HepG2 (cell line): ENCODE results near the gene USP11. TPM values are rescaled to one million over a fixed set of nuclear protein-coding genes. Genes with fewer than 3 reads are reported as not detected.

Experiments
- ATAC-seq: fragments of 200-7000 bp; cut with Tn5 transposase; 3 replicates; pipeline ENCODE4 v1.9.1; 2020; ENCODE audit warnings: mild to moderate bottlenecking, moderate library complexity
- BruUV-seq: library from RNA; stranded (reverse); fragments of 400-500 nt; replicated peaks from 2 replicates; lab custom pipeline; 2021; lab: Mats Ljungman, UMichigan
- CTCF ChIA-PET: fragments of 300-600 bp; formaldehyde crosslinking; extraction: SDS; loops from one replicate; lab custom pipeline; 2021; ENCODE audit warnings: low total read pairs, inconsistent platforms, low intra/inter-chr PET ratio; lab: Yijun Ruan, JAX
- POLR2A ChIA-PET: fragments of 350-600 bp; sonication (Branson Sonifier 250); formaldehyde crosslinking; loops from one replicate; lab custom pipeline; 2020; ENCODE audit warnings: antibody characterized with exemption, inconsistent platforms; lab: Yijun Ruan, JAX
- DNase-seq: peaks from one replicate; pipeline ENCODE4 v3.0.0-alpha.2; 2015; ENCODE audit warnings: low spot score
- FAIRE-seq: peaks from 3 replicates; lab custom pipeline; 2011; peaks lifted over from hg19 to GRCh38; lab: Jason Lieb, UNC
- H2AFZ ChIP-seq: one replicate; pipeline ENCODE4 v1.6.1; 2011; ENCODE audit warnings: low read length, inconsistent platforms
- H3K27ac ChIP-seq: fragments of 300-600 bp; 3 replicates; pipeline ENCODE4 v1.8.0; 2011; ENCODE audit warnings: mixed run types, mild to moderate bottlenecking, mixed read lengths, low read length, inconsistent platforms; ENCODE audit not compliant: insufficient read depth; ENCODE audit errors: extremely low read length
- H3K27me3 ChIP-seq, 2 experiments: fragments of 200-600 bp in 1 of 2; 2 replicates in 1 of 2; 3 replicates in 1 of 2; pipeline versions ENCODE4 v1.6.0 to v1.8.0; 2011; ENCODE audit warnings: low read length in 2 of 2, mild to moderate bottlenecking in 2 of 2, moderate library complexity in 2 of 2, inconsistent platforms in 1 of 2; ENCODE audit not compliant: insufficient read depth in 2 of 2, control insufficient read depth in 1 of 2
- H3K36me3 ChIP-seq, 2 experiments: fragments of 200-600 bp in 1 of 2; replicated peaks in 1 of 2; 2 replicates in 1 of 2; 3 replicates in 1 of 2; pipeline versions ENCODE4 v1.5.1 to v1.8.0; 2011; ENCODE audit warnings: low read length in 2 of 2, inconsistent platforms in 1 of 2; ENCODE audit not compliant: insufficient read depth in 2 of 2, control insufficient read depth in 1 of 2
- H3K4me1 ChIP-seq: 2 replicates; pipeline ENCODE4 v1.5.1; 2012; ENCODE audit warnings: low read length, inconsistent platforms; ENCODE audit not compliant: insufficient read depth
- H3K4me2 ChIP-seq: 2 replicates; pipeline ENCODE4 v1.6.0; 2011; ENCODE audit warnings: low read depth, low read length, inconsistent platforms
- H3K4me3 ChIP-seq, 3 experiments: fragments of 200-600 bp in 1 of 3; sonication (generic), shearing (Covaris generic) in 1 of 3; replicated peaks in 1 of 3; 2 replicates each; pipeline ENCODE4 v1.5.1; 2011 to 2016; ENCODE audit warnings: low read length in 3 of 3, inconsistent platforms in 2 of 3, low read depth in 2 of 3, mild to moderate bottlenecking in 2 of 3, control low read depth in 1 of 3, mixed read lengths in 1 of 3; ENCODE audit not compliant: insufficient read depth in 1 of 3
- H3K79me2 ChIP-seq: one replicate; pipeline ENCODE4 v1.6.1; 2011; ENCODE audit warnings: low read length, inconsistent platforms; ENCODE audit not compliant: insufficient read depth
- H3K9ac ChIP-seq: 2 replicates; pipeline ENCODE4 v1.6.0; 2011; ENCODE audit warnings: mild to moderate bottlenecking, low read depth, low read length, inconsistent platforms; ENCODE audit not compliant: insufficient read depth
- H3K9me3 ChIP-seq: 2 replicates; pipeline ENCODE4 v1.5.1; 2012; ENCODE audit warnings: mild to moderate bottlenecking, low read length
- H4K20me1 ChIP-seq: 2 replicates; pipeline ENCODE4 v1.6.0; 2011; ENCODE audit warnings: inconsistent platforms, mild to moderate bottlenecking, low read length, moderate library complexity; ENCODE audit not compliant: insufficient read depth
- HBP1 ChIP-seq: IDR thresholded peaks from 2 replicates; pipeline ENCODE4 v1.6.1; 2016; ENCODE audit warnings: low read depth, control low read depth
- PHF20 ChIP-seq: sonication (generic); formaldehyde crosslinking; IDR thresholded peaks from 2 replicates; pipeline ENCODE4 v1.5.0; 2020; ENCODE audit warnings: mild to moderate bottlenecking, missing genetic modification reagents
- REL ChIP-seq: sonication (generic); formaldehyde crosslinking; conservative IDR thresholded peaks from 2 replicates; pipeline ENCODE4 v1.8.0; 2022; ENCODE audit warnings: mild to moderate bottlenecking, missing genetic modification reagents, moderate library complexity
- SCMH1 ChIP-seq: sonication (generic); formaldehyde crosslinking; IDR thresholded peaks from 2 replicates; pipeline ENCODE4 v1.9.0; 2021; ENCODE audit warnings: missing genetic modification reagents, mild to moderate bottlenecking, borderline replicate concordance
- THAP9 ChIP-seq: sonication (generic); formaldehyde crosslinking; IDR thresholded peaks from 2 replicates; pipeline ENCODE4; 2020; ENCODE audit warnings: missing genetic modification reagents, mild to moderate bottlenecking, borderline replicate concordance
- XRCC5 ChIP-seq: fragments of 200-400 bp; formaldehyde crosslinking; optimal IDR thresholded peaks from 2 replicates; pipeline ENCODE3; 2017; ENCODE audit warnings: mild to moderate bottlenecking, low read length
- ZC3H13 ChIP-seq: sonication (generic); formaldehyde crosslinking; IDR thresholded peaks from 2 replicates; pipeline ENCODE4 v1.8.1; 2023; ENCODE audit warnings: mild to moderate bottlenecking, missing genetic modification reagents, moderate library complexity
- ZFY ChIP-seq: sonication (generic); formaldehyde crosslinking; IDR thresholded peaks from 2 replicates; pipeline ENCODE4 v1.4.0; 2020; ENCODE audit warnings: missing genetic modification reagents
- ZNF337 ChIP-seq: sonication (generic); formaldehyde crosslinking; IDR thresholded peaks from 2 replicates; pipeline ENCODE4 v1.5.1; 2020; ENCODE audit warnings: missing genetic modification reagents, low read depth, mild to moderate bottlenecking, borderline replicate concordance
- ZNF33B ChIP-seq: sonication (generic); formaldehyde crosslinking; IDR thresholded peaks from 2 replicates; pipeline ENCODE4 v1.5.1; 2020; ENCODE audit warnings: mild to moderate bottlenecking, missing genetic modification reagents
- ZNF572 ChIP-seq: sonication (generic); formaldehyde crosslinking; IDR thresholded peaks from 2 replicates; pipeline ENCODE4 v1.5.1; 2020; ENCODE audit warnings: mild to moderate bottlenecking, missing genetic modification reagents
- ZSCAN20 ChIP-seq: sonication (generic); formaldehyde crosslinking; IDR thresholded peaks from 2 replicates; pipeline ENCODE4 v1.4.0; 2020; ENCODE audit warnings: missing genetic modification reagents, mild to moderate bottlenecking, borderline replicate concordance
- WGBS: methylation state at CpG from one replicate; pipeline ENCODE4 v1.1.6; 2017; ENCODE audit warnings: low lambda C conversion rate; 5-methylcytosine and 5-hydroxymethylcytosine counted together
- in situ Hi-C: cut with HindIII; loops from 2 replicates; pipeline ENCODE4 v1.10.0; 2017; ENCODE audit warnings: low pct_unique_long_range_greater_than_20kb; ENCODE audit not compliant: extremely low pct_ligation_motif_present
- intact Hi-C: fragments of 100-400 bp; cut with micrococcal nuclease; formaldehyde crosslinking; loops from one replicate; pipeline ENCODE4 v1.10.0; 2022; ENCODE audit not compliant: unreplicated experiment
- polyA plus RNA-seq, 8 experiments: library from polyadenylated mRNA; depleted of rRNA in 3 of 8; stranded (reverse) in 7 of 8; unstranded in 1 of 8; fragments of >200 nt; fragmentation: Illumina TruSeq in 4 of 8; extraction: Trizol in 4 of 8; gene quantifications; 2 replicates each; pipeline versions ENCODE4 v1.2.1 to v1.2.3, GENCODE V29; 2011 to 2016; ENCODE audit warnings: low read depth in 4 of 8, missing spikeins in 1 of 8, mixed read lengths in 1 of 8; ENCODE audit not compliant: insufficient read depth in 1 of 8
- total RNA-seq, 5 experiments: library from RNA; depleted of rRNA; stranded (reverse); fragments of >200 nt; fragmentation: Illumina TruSeq; extraction: Trizol; gene quantifications; 2 replicates each; pipeline ENCODE4 v1.2.3, GENCODE V29; 2016; ENCODE audit warnings: low read depth in 1 of 5

The USP11 gene
- total and polyA plus RNA-seq, 2 of the 13 experiments (the other 11 are each of a cell fraction or from before 2014, with no cell fraction given): 23.8 to 31.7 TPM

- DNase-seq (no peak), ATAC-seq (no peak), FAIRE-seq (no peak)
- Histone ChIP-seq H2AFZ (no peak overlapping the region), H3K9ac (no peak overlapping the region), H3K36me3 (peaks cover 16 to 66% of the 10 kb centered on the region in 2 experiments; a peak in 4 of 5 replicates), H3K4me2 (no peak overlapping the region), H3K4me3 (no peak overlapping the region), H3K9me3 (no peaks in the 10 kb centered on the region), H3K27ac (no peak overlapping the region), H4K20me1 (no peaks in the 10 kb centered on the region; the same call in 1 of the 2 replicates), H3K27me3 (no peaks in the 10 kb centered on the region), H3K4me1 (no peaks in the 10 kb centered on the region), H3K79me2 (no peaks in the 10 kb centered on the region)
- intact Hi-C loops (no loop called here), in situ Hi-C loops (no loop called here)
- BruUV-seq: no TSS peak
- ChIA-PET CTCF (no interaction called here), POLR2A (interaction anchor here (3.0 kb wide), 1 partner anchor 8 kb away, joined by 9 read pairs; the partner anchor contains the start of gene CDK16)
- WGBS: 97% methylated on average over 5 of the region's 16 CpGs
- TF ChIP-seq PHF20 (CRISPR knock-in tag) (no peak), HBP1 (CRISPR knock-in tag) (no peak), ZNF337 (CRISPR knock-in tag) (no peak)
Measured at GRCh38 chrX:47209508-47210238, 23.1 kb upstream of the USP11 start.

- BruUV-seq: no TSS peak
- CTCF ChIA-PET: no interaction called here
- TF ChIP-seq ZFY (CRISPR knock-in tag) (no peak), XRCC5 (no peak), SCMH1 (CRISPR knock-in tag) (no peak), REL (no peak), ZSCAN20 (CRISPR knock-in tag) (no peak), ZNF33B (CRISPR knock-in tag) (no peak), ZC3H13 (CRISPR knock-in tag) (no peak), ZNF572 (no peak), THAP9 (CRISPR knock-in tag) (no peak)
Measured at GRCh38 chrX:47210661-47211425, 22.0 kb upstream of the USP11 start.

More at GRCh38 chrX:47210661-47211425, 22.0 kb upstream of the USP11 start:
- FAIRE-seq (no peak), ATAC-seq (no peak), DNase-seq (no peak)
- in situ Hi-C loops: no loop called here
- Histone ChIP-seq H3K9ac (no peak overlapping the region), H2AFZ (no peak overlapping the region), H3K9me3 (no peaks in the 10 kb centered on the region), H3K4me1 (no peaks in the 10 kb centered on the region), H3K79me2 (no peaks in the 10 kb centered on the region), H3K4me3 (no peak overlapping the region), H3K4me2 (no peak overlapping the region), H3K36me3 (peaks cover 16 to 57% of the 10 kb centered on the region in 2 experiments; a peak in 4 of 5 replicates), H3K27ac (no peak overlapping the region), H3K27me3 (no peaks in the 10 kb centered on the region), H4K20me1 (no peaks in the 10 kb centered on the region; the same call in 1 of the 2 replicates)
- WGBS: 100% methylated on average over 6 of the region's 15 CpGs
- POLR2A ChIA-PET: no interaction called here
- intact Hi-C loops: no loop called here
